Activated CD4-positive, alpha-beta T cell treated with anti-CD3 and anti-CD28 coated beads, Interleukin-10, Interleukin-2, amounts not matched to agents 100 ng/mL and 50 ng/mL, durations not matched to agents 16 hours and 8 hours (primary cell): ENCODE results near the gene MED19.
A peak's percentile ranks its signal among the peaks of the same experiment; 100 is the strongest.
"Not testable (repeated sequence)": the region's sequence is repeated elsewhere in the genome, so short reads cannot be mapped to it uniquely, and the experiment has no call there.

Experiments used
- DNase-seq: peaks from one replicate; pipeline ENCODE4 v3.0.0-alpha.2; 2020

MED19 gene

GRCh38 chr11:57704932-57705331 lies 7.1 kb downstream of the MED19 start:
- DNase-seq = no peak

- no peak for DNase-seq
These were observed 8.7 kb downstream of the MED19 start for GRCh38 chr11:57703341-57703740.

- no peak for DNase-seq
These were observed 11.6 kb downstream of the MED19 start for GRCh38 chr11:57700425-57700824.

DNA sequence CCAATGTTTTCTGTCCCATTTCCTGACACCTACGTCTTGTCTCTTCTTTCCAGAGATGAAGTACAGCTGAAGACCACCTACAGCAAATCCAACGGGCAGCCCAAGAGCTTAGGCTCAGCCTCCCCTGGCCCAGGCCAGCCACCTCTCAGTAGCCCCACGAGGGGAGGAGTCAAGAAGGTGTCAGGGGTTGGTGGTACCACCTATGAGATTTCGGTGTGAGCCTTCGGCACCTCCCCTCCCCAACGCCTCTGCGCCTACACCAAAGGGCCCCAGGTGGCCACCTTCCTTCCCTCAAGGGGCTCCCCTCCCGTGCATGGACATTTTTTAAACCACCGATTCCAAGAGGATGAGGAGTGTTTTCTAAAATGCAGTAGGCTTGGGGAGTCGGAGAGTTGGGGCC lies 12.2 kb downstream of the MED19 start:
- no peak for DNase-seq

DNA sequence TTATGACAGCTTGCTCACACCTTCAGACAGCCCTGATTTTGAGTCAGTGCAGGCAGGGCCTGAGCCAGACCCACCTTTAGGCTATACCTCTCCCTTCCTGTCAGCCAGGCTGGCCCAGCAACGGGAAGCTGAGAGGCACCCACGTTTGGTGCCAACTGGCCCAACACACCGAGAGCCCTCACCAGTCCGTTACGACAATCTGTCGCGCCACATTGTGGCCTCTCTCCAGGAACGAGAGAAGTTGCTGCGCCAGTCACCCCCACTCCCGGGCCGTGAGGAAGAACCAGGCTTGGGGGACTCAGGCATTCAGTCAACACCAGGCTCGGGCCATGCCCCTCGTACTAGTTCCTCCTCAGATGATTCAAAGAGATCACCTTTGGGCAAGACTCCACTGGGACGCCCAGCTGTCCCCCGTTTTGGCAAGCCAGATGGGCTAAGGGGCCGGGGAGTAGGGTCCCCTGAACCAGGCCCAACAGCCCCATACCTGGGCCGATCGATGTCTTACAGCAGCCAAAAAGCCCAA lies 13.1 kb downstream of the MED19 start:
- no peak for DNase-seq

DNA sequence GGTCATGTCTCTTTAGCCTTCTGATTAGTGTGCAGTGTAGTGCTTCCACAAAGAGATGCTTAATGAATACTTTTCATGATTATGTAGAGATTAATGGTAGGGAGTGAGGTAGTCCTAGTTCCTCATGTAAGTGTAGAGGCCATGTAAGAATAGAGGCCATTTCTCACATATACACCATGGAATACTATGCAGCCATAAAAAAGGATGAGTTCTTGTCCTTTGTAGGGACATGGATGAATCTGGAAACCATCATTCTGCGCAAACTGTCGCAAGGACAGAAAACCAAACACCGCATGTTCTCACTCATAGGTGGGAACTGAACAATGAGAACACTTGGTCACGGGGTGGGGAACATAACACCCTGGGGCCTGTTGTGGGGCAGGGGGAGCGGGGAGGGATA lies 21.5 kb downstream of the MED19 start:
- DNase-seq = not testable (repeated sequence)

GRCh38 chr11:57681168-57681567 lies 30.8 kb downstream of the MED19 start:
- DNase-seq = no peak

- peak; percentile 50 for DNase-seq
These were observed 31.5 kb downstream of the MED19 start for GRCh38 chr11:57680552-57680874.

DNA sequence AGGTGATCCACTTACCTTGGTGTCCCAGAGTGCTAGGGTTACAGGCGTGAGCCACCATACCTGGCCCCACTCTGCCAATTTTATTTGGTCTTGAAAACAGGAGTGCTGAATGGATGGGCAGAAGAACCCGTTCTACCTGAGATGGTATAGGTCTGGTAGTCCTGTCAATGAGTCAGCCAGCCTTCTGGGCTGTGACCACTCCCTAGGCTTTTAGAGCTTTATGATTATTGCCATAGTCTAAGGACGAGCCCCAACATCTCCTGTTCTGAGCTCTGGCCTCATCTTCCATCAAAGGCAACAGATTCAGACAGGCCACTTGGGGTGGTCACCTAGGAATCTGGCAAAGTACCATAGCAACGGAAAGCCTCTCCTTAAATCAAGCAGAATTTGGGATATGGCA lies 32.6 kb downstream of the MED19 start:
- DNase-seq = no peak

GRCh38 chr11:57675176-57675941 lies 36.7 kb downstream of the MED19 start:
- peak; percentile 14 for DNase-seq

DNA sequence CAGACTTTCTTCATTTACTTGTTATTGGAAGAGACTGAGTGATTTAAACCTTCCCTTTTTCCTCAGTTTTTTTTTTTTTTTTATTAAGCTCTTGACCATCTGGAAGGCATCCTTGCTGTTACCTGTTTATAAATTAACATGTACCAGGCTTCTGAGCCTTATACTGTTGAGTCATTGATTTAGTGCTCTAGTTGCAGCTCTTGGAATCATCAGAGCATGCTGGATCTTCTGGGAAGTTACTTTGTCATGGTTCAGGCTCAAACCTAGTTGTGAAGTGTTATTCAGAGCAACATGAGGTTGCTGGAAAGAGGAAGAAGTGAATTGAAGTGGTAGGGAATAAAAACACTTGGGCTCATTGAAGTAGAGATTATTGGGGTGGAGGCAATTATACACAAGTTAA lies 37.8 kb downstream of the MED19 start:
- no peak for DNase-seq

DNA sequence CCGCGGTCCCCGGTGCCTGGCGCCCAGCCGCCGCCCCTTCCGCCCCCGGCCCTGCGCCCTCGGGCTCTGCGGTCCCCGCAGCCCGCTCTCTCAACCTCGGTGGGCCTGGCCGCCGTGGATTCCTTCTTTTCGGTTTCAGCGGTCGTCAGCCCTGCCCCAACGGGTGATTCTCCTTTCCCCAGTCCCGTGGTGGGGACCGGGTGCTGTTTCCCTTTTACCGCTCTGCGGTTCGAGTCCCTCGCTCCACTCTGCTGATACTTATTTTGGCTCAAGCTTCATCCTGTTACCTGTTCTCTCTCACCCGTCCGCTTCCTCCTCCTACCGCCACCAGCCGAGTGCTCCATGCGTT lies 43.6 kb downstream of the MED19 start:
- DNase-seq = peak; percentile 44

- DNase-seq = peak; percentile 100
These were observed 44.1 kb downstream of the MED19 start, which contains the start of gene ZDHHC5 for GRCh38 chr11:57667736-57668433. ZDHHC5 (plus strand) TSS chr11:57668114; CDS start chr11:57673091, 4,977 bp downstream.

GRCh38 chr11:57667117-57667735 lies 44.8 kb downstream of the MED19 start:
- peak; percentile 97 for DNase-seq

- DNase-seq = no peak
These were observed 48.0 kb downstream of the MED19 start for GRCh38 chr11:57663975-57664374.

DNA sequence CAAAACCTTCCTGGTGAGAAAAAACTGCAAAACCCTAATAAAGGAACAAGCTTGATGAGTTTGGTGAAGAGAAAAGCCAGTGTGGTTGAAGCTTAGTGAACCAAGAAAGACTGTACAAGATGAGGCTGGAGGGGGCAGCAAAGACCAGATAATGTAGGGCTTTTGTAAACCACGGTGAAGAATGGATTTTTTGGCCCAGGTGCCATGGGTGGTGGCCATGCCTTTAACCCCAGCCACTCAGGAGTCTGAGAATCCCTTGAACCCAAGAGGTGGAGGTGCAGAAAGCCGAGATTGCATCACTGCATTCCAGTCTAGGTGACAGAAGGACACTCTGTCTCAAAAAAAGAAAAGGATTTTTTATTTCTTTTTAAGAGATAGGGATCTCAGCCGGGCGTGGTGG lies 49.1 kb downstream of the MED19 start:
- no peak for DNase-seq

GRCh38 chr11:57659669-57660068 lies 52.3 kb downstream of the MED19 start:
- DNase-seq = no peak

DNA sequence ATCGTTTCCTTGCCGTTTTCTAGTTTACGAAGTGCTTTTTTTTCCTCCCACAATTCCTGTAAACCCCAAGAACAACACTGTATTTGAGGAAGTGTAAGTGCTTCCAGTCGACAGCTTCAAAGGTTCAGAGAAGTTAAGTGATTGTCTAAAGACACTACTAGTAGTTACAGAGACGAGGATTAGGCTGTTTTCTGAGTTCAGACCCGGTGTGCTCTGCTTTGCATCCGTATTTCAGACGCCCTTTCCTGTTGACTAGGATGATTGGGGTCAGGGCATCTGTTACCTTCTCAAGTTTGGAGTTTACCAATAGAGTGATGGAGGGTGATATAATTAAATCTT lies 54.0 kb downstream of the MED19 start:
- no peak for DNase-seq

GRCh38 chr11:57657194-57658022 lies 54.6 kb downstream of the MED19 start, which contains the start of gene CLP1:
CLP1 (plus strand) TSS chr11:57657762; CDS start chr11:57659477, 1,715 bp downstream.
- DNase-seq = peak; percentile 99

DNA sequence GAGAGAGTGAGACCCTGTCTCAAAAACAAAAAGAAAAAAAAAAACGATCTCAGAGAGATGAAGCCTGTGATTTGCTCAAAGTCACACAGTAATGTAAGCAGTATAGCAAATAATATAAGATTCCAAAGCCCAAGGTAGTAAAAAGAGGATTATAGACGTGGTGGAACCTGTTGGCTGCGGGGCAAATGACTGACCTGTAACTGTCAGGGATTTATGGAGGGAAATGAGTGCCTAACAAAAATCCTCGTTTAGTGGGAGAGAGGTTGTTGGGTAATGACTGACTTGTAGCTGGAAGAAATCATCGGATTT lies 55.2 kb downstream of the MED19 start:
- no peak for DNase-seq
